CD4-positive, alpha-beta T cell treated with Interferon gamma for 1 hour (primary cell): ENCODE results near the gene ST3GAL6.

Source experiments
- DNase-seq: peaks from one replicate; pipeline ENCODE4 v3.0.0-alpha.2; 2020

The ST3GAL6 gene, protein sequence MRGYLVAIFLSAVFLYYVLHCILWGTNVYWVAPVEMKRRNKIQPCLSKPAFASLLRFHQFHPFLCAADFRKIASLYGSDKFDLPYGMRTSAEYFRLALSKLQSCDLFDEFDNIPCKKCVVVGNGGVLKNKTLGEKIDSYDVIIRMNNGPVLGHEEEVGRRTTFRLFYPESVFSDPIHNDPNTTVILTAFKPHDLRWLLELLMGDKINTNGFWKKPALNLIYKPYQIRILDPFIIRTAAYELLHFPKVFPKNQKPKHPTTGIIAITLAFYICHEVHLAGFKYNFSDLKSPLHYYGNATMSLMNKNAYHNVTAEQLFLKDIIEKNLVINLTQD

DNA sequence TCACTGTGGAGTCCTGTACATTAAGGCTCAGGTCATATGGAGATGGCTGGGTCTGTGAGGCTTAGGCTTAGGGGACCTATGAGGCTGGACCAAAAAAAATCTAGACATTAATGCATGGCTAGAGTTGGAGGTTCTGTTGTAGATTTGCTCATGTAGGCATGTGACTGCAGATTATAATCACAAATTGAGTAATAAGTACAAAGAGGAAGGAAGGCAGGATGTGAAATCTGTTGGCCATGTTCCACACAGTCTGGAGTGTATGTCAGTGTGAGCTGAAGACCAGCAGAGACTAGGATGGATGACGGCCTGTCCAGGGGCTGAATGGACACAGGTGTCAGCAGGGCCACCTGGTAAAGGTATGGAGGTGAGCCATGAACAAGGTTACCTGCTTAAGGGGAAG is at the start of gene ST3GAL6:
Gene ST3GAL6, plus strand, starts transcription at position 265 of the 400 bp plus-strand sequence. CDS start 5,101 bp downstream, outside the sequence.
- peak; percentile 11 for DNase-seq

DNA sequence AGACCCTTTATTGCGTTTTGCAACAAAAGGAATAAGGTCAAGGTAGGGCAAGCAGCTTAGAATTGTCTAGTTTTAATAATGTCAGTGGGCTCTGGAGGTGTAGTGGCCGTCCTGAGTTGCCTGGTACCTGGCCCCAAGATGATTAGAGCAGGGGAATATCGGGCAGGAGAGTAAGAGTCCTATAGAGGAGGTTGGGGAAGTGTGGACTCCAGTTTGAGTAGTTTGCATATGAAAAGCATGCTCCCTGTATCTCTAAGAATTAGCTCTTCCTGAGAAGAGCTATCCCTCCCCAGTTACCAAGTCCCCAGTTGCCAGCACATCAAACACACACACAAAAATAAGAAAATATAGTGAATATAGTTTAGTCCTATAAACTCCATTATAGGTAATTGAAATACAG is 49.2 kb upstream of the ST3GAL6 start:
- no peak for DNase-seq

DNA sequence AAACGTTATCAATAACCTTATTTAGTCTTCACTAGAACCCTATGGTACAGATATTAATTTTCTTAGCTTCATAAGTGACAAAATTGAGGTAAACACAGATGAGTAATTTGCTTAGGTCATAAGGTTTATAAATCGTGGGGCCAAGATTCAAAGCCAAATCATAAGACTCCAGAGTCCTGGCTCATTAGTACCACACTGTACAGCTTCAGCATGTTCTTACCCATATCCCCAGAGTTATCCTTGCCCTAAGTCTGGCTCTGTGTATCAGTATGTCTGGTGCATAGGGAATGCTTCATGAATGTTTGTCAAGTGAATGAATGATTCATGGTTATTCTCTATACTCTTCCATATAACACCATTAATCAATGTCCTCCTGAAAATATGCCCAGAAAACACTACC is 45.6 kb upstream of the ST3GAL6 start:
- no peak for DNase-seq

DNA sequence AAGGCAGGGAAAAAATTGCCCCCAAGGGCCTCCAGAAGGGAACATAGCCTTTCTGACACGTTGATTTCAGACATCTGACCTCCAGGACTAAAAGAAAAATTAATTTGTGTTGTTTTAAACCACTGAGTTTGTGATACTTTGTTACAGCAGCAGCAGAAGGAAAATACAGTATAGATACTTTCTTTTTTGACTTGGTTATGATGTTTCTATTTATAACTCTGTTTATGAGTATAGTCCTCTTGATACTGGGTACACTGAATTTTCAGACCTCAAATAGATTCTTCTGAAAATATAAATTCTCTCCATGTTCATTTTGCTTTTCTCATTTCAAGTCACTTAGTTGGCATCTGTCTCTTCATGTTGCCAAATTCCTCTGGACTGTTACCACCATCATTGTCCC is 44.4 kb upstream of the ST3GAL6 start:
- no peak for DNase-seq

DNA sequence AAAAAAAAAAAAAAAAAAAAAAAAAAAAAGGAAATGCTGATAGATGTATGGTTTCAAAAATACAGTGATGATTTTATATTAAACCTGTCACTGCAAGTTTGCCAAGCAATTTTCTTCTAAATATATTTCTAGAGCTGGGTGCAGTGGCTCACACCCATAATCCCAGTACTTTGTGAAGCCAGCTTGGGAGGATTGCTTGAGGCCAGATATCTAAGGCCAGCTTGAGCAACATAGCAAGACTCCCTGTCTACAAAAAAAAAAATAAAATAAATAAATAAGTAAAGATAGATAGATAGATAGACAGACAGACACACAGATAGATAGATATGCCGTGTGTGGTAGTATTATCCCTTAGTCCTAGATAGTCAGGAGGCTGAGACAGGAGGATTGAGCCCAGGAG is 41.4 kb upstream of the ST3GAL6 start:
- DNase-seq, result no peak

DNA sequence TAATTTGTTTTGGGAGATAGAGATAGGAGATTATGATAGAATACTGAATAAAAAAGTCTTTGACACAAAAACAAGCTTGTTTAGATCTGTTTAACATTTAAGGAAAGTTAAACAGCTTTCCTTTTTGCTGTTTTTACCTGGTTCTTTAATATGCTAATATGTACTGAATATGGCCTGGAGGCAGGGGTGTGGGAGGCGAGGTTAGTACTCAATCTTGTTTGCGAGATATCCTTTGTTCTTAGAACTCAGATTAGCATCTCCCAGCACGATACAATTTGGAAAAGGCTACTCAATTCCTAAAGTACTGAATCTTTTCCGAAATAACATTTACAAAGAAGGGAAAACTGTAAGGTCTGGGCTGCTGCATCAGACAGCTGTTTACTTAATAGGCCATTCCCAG is 40.8 kb upstream of the ST3GAL6 start:
- DNase-seq, result no peak

- no peak for DNase-seq
Measured at GRCh38 chr3:98725352-98725751, 37.8 kb upstream of the ST3GAL6 start.

GRCh38 chr3:98726084-98726483 is 37.1 kb upstream of the ST3GAL6 start:
- DNase-seq, result no peak

DNA sequence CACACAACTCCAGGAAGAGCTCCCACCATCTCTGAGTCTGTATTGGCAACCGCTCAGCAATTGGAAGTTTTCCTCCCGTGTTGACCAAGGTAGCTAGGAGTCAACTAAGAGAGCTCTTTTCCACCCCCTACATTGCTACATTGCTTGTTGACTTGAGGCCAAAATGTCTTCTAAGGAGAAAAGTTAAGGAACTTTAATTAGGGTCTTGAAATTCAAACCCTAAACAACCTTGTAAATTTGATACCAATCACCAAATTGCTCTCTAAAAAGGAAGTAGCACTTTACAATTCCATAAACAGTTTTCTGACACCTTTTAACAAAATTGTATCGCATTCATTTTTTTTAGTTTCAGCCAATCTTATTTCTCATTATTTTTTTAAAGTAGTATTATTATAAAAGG is 35.5 kb upstream of the ST3GAL6 start:
- no peak for DNase-seq

DNA sequence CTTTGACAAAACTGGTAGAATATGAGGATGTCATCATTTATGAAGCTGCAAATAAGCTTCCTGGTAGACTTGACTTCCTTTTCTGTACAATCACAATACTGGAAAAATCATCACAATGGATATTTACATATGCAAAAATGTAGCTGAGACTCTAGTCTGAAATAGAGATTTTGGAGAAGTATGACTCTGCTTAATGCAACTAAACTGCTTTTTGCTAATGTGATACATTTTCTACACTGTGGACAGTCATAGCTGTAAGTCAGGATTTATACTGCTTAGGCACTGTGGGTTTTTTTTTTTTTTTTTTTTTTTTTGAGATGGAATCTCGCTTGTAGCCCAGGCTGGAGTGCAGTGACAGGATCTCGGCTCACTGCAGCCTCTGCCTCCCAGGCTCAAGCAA is 34.5 kb upstream of the ST3GAL6 start:
- DNase-seq, result no peak

DNA sequence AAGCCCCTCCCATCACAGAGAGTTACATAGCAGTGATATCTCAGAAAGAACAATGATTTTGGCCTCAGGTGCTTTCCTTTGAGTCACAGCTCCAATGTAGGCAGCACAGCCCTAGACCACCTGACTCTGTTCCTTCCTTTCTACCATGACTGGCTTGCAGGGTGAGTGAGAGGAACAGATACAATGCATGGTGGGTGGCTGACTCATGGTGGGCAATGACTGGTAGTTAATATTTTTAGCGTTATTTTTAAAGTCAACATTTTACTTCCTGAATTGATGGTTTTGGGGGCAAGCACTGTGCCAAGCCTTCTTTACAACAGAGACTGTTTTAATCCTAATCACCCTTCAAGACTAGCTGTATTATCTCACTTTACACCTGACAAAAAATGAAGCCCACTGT is 32.8 kb upstream of the ST3GAL6 start:
- peak; percentile 16 for DNase-seq

DNA sequence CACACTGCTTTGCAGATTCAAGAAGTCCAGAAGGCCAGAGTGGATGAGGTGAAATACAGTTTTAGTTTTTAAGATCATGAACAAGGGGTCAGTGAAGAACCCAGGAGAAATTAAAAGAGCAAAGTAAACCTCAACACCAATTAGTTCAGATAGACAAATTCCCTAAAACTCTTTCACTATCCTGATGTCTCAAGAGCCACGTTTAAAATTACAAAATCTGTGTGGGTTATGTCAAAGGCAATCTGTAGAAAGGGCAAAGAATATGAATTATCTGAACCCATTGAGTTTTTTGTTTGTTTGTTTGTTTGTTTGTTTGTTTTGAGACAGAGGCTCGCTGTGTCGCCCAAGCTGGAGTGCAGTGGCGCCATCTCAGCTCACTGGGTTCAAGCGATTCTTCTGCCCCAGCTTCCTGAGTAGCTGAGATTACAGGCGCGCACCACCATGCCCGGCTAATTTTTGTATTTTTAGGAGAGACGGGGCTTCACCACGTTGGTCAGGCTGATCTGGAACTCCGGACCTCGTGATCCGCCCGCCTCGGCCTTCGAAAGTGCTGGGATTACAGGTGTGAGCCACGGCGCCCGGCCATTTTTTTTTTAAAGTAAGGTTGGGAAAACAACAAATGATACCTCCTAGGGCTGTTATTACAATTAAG is 32.1 kb upstream of the ST3GAL6 start:
- DNase-seq, result no peak

DNA sequence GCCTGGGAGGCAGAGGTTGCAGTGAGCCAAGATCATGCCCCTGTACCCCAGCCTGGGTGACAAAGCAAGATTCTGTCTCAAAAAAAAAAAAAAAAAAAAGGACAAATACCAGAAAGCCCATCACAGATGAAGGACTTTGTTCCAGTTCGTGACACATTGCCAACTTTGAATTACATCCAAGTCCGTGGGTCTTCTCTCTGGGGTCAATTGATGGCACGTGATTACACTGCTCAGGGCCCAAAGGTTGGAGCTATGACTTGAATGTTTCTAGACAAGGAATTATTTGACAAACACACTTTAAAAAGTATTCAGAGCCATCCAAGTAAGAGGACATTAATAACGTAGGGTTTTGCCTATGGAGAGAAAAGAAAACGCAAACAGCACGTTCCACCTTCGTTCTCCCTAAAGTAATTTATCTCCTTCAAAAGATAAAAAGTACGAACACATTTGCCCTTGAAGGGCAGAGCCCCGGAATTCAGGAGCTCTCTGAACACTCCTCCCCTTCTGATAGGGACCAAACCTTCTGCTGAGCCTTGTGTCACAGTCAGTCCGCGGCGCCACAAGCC is 31.3 kb upstream of the ST3GAL6 start:
- DNase-seq, result no peak

DNA sequence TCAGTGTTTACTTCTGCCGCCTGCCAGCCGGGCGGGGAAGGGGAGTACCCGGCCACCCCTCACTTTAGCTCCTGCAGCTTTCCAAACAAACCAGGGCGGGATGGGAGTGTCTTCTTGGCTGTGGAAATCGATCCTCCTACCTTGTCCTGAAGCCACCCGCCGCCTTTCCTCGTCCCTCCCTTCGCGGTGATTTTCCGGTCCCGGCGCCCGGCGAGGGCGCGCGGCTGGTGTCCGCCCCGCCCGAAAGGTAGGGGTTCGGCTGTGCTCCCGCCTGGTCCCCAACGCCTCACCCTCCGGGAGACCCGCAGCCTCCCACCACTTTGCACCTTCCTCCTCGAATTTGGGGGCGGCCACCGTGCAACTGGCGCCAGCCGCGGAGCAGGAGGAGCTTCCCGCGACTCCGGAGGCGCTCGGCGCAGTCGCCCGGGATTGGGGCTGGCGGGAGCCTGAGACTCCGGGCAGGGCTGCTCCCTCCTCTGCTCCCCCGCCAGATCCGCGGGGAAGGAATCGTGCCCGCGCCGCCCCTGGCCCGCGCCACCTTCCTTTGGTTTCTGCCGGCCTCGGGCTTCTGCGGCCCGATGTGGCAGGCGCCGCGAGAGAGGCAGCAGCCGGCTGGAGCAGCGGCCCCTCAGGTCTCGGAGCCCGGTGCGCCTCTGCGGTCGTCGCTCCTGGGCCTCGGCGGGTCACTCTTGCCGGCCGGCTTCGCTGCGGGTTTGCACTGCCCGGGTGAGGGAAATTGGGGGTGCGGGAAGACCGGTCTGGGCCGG is 30.7 kb upstream of the ST3GAL6 start:
- DNase-seq, result no peak

- no peak for DNase-seq
Measured at GRCh38 chr3:98733053-98733811, 29.9 kb upstream of the ST3GAL6 start.

GRCh38 chr3:98733812-98734281 is 29.3 kb upstream of the ST3GAL6 start:
- DNase-seq, result no peak

DNA sequence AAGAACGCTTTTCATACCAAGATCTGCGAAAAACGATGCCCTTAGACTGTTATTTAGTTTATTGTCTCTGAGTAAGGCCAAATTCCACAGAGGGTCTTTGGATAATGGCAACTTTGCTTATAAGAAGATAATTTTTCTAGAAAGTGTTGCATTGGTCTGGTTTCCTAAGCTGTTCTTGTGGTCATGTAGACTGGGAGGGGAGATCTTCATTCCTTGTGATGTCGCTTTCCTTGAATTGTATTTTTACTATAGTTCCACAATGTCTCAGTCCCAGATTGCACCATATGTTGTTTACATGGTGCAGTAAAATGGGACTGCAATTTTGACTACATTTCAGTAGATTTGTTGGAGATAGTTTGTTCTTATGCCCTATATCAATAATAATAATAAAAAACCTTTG is 28.8 kb upstream of the ST3GAL6 start:
- no peak for DNase-seq

GRCh38 chr3:98734735-98735134 is 28.4 kb upstream of the ST3GAL6 start:
- DNase-seq, result no peak

DNA sequence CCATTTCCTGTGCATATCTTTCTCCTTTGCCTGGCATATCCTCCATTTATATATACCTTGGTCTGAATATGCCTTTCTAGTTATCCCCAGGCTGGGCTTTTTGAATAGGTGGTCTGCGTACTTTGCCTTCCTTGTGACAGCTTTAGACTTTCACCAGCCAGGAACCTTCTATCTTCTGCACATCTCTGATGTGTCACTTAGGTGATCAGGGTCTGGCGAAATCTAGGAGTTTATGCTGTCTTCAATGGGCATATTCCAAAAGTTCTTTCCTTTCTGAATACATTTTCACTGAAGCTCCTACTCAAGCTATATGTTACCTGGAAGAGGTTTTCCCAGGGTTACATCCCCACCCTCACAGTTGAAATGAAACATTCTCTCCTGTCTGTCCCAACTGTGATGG is 27.8 kb upstream of the ST3GAL6 start:
- DNase-seq, result no peak

DNA sequence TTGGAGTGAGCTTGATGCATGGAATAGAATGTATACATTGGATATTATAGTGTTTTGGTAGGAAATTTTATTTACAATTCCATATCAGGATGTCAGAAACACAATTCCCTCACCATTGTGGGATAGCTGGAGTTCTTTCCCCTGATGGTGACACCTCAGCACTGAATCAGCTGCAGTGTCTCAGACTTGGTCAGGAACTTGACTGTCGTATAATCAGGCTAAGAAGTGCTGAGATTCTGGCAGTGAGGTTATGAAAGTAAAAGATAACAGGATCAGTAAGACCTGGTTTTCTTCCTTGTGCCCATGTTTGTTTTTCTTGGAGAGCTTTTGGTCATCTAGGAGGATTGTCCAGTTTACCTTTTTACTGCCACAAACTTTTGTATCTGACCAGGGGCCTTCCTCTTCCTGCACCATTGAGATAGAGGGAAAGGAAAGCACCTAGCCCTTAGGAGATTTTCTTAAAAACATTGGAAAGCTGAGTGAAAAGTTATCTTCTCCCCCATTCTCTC is 27.3 kb upstream of the ST3GAL6 start:
- DNase-seq, result no peak

DNA sequence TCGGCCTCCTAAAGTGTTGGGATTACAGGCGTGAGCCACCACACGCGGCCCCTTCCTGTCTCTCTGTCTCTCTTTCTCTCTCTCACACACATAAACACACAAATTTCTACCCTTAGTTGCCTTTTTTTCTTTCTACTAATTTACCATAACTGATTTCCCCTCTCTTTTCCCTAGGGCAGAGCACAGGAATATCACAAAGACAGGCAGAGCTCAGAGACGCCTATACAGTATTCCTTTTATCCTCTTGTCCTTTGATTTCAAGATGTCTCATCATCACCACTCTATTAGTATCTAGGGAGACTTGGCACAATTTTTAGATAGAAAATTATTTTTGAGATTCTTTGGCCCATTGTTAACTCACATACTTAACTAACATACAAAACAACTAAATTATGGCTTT is 25.8 kb upstream of the ST3GAL6 start:
- no peak for DNase-seq

DNA sequence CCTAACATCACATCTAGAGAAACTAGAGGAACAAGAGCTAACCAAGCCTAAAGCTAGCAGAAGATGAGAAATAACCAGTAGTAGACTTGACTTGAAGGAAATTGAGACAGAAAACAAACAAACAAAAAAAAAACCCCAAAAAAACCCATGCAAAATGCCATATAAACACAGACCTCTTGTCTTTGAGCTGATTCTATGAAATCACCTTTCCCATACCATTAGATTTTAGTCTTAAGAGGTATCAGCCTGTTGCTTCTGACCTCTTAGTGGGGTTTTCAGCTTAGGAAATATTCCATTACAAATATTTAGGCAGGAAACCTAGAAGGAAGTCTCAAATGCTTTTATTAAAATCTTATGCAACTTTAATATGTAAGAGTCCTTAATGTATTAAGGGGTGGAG is 23.9 kb upstream of the ST3GAL6 start:
- DNase-seq, result no peak

DNA sequence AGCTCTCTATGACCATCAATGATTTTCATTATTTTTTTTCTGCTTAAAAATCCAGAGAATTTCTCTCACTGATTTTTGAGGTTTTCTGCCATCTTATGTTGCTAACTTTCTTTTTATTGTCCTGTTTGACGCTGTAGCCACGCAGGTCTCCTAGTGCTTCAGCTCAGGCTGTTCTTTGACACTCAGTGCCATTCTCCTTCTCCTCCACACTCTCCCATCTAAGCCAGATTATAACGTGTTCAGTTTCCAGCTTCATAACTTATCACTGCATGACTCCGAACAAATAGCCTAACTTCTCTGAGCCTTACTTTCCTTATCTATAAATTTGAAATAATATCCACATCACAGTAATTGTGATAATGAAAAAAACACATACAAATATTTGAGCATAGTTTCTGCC is 22.8 kb upstream of the ST3GAL6 start:
- DNase-seq, result no peak
